GM19452 (cell line): Measurements from ENCODE around the gene LMAN2.

ENCODE experiments used
- ATAC-seq: cut with Tn5 transposase; IDR thresholded peaks from one replicate; pipeline ENCODE4 v1.9.1; 2021; ENCODE audit not compliant: unreplicated experiment

The LMAN2 gene

DNA sequence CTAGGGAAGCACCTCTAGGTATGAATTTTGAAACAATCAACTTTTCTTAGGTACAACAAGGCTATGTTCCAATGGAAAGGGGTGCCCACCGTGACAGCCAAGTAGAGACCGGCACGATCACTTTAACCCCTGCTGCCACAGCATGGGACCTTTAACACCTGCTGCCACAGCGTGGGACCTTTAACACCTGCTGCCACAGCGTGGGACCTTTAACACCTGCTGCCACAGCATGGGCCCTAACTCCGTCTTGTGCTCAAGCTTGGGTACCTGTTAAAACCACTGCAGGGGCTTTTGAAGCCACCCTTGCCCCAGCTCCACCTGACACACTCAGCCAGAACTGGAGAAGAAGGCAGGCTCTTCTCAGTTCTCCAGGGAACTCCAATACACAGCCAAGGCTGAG, 21.6 kb downstream of the LMAN2 start:
- no peak for ATAC-seq

DNA sequence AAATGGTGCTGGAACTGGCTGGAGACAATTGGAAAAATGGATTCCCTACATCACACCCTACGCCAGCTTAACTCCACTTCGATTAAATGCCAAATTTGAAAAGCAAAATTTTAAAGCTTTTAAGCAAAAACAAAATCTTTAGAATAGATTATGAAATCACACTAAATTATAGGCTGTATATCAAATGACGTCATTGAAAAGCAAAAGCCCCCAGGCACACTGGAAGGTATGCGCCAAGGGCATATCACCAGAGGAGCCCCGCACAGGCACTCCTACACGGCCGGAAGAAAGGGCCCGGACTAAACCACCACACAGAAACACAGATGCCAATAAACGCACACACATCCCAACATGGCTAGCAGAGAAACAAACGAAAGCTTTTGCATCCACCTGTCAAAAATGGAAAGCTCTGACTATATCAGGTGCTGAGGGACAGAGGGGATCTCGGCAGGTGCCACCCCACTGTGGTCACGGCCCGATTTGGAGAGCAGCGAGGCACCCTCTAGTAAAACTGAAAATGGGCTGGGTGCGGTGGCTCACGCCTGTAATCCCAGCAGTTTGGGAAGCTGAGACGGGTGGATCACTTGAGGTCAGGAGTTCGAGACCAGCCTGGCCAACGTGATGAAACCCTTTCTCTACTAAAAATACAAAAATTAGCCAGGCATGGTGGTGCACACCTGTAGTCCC, 22.8 kb downstream of the LMAN2 start:
- ATAC-seq = no peak

DNA sequence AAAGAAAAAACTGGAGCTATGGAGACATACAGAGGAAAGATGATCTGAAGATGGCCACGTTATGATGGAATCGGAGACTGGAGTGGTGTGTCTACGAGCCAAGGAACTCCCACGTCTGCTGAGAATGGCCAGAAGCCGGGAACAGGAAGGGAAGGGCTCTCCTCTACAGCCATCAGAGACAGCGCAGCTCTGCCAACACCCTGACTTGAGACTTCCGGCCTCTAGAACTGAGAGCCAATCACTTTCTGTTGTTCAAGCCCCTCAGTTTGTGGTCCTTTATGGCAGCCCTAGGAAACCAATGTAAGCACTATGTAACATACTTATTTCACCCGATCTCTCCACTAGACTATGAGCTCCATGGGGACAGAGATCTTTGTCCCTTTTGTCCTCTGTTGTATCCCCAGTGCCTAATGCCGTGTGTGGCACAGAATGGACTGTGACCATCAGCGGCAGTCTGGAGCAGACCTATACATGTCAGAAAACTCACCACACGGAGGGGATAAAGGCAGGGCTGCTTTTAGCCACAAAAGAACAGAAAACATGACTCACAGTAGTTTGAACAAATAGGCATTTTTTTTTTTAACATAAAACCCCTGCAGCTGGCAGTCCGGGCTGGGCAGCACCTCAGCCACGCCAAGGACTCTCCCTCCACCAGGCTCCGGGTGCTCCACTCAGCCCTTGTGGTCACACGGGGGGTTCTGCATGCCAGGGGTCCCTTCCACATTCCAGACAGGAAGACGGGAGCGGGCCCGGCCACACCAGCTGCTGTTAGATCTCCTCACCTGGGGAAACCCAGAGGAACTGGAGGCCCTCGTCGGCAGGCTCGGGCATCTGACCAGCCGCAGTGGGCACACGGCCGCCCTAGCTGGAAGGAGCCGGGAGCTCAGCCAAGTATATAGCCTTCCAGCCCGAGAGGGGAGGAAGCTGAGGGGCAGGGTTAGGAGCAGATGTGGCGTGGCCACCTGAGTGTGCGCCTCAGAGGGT, 23.6 kb downstream of the LMAN2 start:
- ATAC-seq = no peak

DNA sequence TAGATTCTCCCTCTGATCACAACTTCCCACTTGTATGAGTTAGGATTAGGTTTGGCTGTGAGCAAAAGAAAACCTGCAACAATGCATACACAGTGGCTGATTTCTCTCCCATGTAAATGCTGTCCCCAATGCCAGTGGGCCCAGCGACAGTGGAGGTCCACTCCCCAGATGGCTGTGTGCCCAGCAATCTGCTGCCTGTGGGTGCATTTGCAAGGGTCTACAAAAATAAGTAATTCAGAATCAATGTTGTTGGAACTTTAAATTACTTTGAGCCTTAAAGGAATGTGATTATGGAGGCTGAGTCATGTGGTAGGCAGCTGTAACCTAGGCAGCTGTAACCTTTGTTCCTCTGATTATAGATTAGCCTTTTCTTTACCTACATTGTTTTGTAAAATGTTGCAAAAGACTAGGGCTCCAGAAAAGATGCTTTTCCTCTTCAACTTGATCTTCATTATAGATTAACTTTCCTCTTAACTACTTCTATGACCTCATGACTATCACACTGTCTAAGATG, 25.5 kb downstream of the LMAN2 start:
- no peak for ATAC-seq

DNA sequence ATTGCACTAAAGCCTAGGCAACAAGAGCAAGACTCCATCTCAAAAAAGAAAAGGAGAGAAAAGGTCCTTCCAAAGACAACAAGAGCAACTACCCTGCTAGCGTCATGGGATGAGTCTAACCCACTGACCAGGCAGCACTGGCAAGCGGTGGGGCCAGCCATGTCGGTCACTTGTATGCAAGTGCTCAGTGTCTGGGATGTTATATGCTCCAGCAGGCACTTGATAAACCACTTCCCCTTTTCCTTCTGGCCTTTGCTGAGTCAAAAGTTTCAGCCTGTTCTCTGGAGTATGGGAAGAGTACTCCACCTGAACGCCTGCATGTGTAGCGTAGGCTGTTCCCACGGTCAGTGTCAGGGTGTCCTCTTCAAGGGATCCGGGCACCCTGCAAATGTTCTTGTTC, 30.6 kb downstream of the LMAN2 start:
- ATAC-seq = no peak

DNA sequence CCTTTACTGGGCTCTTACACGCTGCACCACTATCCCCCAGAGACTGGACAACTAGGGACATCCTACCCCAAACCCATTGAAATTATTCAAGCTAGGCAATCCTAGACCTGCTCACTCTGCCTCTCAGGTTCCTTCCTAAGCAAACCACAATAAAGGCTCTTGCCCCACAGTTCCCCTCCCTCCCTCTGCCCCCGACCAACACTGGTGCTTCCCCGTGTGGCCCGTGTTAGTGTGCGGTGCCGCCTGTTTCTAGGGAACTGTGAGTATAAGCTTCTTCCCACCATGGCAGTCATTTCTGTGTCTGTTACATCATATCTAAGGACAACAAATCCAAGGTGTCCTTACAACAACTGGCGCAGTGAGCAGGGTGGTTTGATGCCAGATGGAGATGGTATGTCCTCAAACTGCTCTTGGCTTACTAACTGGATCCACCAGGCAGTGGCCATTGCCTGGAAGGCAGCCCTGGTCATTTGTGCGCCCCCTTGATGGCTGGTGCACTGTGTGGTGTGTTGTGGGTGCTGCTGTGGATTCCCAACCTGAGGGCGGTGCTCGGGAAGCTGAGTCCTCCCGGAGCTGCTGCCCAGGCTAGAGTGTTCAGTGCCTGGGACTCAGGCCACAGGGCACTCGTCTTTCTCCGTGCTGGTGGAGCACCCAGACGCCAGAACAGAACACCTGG, 31.4 kb downstream of the LMAN2 start:
- no peak for ATAC-seq

DNA sequence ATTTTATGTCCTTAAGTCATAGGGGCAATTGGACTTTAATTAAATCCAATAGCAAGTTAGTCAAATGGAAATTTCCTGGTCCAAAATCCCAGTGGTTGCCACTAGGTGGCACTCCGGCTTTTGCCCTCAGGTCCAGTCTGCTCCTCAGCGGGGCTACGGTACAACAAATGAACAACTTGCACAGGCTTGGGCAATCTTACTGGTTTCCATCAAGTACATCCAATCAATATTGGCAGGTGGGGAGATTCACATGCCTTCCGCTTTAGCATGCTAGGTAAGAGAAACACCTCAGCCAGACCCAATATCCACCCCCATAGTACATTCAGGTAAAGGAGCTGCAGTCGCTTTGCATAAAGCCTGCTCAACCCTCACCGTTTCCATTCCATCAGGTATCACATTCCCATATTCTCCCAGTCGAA, 33.5 kb downstream of the LMAN2 start:
- ATAC-seq = no peak

DNA sequence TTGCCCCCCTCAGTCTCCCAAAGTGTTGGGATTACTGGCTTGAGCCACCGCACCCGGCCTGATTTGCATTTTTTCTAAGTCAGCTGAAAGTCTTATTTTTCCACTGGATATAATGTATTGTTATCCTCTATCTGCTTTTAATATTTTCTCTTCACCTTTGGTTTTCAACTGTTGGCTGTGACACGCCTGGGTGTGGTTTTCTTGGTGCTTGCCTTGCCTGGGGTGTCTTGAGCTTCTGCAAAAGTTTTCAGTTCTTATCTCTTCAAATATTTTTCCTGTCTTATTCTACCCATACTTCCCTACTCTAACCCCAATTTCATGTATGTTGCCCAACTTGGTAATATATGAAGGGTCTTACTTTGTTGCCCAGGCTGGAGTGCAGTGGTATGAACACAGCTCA, 35.5 kb downstream of the LMAN2 start:
- no peak for ATAC-seq

DNA sequence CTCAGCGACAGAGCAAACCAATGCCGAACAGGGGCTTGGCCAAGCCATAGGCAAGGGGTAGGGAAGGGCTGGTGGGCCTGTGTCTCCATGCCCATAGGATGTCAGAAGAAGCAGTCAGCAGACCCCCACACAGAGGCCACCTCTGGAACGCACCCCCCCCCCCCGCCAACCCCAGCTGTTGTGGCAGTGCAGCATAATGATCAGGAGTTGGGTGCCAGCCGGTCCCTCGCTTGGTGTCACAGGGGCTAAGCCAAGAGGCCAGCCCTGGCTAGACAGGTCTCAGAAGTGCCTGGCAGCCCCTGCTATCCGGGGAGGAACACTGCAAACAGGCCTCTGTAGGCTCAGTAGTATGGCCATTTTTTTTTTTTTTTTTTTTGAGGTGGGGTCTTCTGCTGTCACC, 36.1 kb downstream of the LMAN2 start:
- no peak for ATAC-seq

DNA sequence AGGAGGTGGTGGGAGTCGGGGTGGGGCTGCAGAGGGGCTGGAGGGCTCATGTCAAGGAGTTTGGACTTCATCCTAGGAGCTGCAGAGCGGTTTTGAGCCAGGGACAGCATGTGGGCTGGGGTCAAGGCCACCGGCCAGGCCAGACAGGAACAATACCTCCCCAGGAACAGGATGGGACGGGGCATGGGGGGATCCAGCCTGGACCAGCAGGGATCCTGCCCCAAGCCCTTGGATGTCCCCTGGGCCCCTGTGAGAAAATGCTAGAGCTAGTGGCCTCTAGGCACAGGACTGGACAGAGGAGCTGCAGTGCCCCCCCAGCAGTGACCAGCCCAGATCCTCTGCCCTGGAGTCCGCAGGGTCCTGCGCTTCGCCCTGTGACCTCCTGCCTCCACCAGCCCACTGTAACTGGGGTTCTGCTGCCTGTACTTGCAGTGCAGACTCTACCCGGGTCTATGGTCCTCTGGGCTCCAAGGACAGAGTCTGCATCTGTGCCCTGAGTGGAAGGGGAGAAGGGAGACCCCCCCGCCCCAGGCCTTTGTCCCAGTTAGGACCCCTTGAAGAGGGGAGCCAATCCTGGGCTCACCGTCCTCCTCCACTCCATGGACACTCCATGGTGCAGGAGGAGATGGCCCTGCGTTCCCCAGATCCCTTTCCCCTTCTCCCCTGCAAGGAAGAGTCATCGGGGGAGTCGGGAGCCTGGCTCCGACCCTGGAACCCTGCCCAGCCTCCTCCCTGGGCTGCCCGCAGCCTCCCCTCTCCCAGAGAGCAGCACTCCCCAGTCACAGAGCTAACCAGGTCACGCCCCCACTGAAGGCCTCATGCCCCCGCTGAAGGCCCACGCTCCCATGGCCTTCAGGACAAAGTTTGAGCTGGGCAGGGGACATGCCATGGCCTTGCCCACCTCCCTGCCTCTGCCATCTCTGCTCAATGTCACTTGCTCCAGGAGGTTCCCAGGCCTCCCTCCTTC, 36.8 kb downstream of the LMAN2 start:
- ATAC-seq = no peak

DNA sequence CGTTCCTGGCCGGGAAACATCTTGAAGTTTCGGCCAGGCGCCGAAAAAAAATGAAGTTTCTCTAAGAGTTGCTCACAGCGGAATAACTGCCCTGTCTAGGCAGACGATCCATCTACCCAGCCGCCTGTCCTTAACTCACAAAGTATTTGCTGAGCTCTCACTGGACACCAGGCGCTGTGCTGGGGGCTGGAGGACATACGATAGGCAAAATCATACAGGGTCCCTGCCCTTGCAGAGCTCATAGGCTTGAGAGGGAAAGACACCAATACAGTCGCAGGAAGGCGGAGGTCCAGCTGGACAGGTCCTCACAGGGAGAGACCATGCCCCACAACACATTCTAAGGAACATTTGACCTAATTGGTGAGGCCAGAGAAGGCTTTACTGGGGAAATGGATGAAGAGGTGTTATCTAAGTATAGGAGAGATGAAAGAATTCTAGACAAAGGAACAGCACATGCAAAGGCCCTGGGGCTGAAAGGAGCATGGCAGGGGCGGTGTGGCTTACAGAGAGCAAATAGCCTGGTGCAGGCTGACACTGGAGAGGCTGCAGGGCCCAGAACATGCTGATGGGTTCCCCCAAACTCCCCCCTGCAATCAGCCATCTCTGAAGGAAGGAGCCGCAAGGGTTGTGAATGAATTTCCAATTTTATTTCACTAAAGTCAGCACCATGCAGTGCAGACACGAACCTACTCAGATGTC, 37.8 kb downstream of the LMAN2 start:
- ATAC-seq = no peak

DNA sequence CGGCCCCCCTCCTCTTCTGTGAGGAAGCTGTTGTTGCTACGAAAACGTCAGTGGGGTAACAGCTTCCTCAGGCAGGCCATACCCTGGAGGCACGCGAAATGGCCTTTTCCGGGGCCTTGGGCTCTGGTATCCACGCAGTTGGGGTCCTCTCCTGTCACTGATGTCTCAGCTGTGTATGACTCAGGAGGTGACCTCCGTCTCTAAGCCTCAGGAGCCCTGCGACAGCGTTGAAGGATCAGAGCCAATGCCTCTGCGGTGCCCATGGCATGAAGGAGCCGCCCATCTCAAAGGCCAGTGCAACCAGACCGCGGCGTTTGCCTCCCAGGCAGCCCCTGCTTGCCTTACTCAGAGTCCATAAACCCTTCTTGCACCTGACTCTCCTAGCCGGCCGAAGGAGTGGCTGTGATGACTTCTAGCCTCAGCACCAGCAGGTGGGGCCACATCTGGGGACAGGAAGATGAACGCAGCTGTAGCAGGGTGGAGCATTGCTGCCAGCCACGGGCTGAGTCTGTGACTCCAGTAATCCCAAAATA, 38.8 kb downstream of the LMAN2 start:
- ATAC-seq = peak; percentile 24

DNA sequence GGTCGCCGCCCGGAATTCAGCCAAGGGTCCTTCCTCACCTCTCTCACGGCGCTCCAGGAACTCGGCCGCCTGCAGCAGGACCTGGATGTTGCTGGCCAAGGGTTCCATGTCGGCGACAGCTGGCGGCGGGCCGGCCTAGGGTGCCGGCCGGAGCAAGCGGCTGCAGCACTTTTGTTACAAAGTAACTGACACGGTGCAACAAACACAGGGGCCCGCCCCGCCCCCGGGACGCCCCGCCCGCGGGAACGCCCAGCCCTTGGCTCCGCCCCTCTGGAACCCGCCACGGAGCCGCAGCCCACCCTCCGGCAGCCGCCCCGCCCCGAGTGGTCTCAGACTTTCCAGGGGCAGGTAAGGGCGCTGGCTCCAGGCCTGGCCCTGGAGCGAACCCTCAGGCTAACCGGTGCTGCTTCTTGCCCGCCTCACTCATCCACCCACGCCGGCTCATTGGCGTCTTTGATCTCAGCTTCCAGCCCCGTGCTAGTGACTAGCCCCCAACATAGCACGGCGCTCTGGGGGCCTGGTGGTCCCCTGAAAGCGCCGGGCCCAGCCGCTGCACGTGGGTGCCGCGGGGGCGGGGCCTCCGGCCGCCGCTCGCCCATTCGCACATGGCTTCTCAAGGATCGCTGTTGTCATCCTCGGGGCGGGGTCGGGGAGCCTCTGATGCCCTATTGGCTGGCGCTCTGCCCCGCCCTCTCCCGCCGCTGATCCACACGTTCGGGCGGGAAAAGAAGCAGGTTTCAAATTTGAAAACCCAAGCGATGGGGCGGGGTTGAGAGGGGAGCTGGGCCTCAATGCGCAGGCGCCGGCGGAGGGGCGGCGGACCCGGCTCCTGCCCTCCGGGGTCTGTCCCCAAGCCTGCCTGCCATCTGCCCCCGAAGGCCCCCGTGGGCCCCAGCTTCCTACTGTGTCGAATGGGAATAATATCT, 39.5 kb downstream of the LMAN2 start, which contains the start of gene MXD3:
MXD3 (minus strand) TSS at position 176 of the 926 bp plus-strand sequence; CDS start at position 108, 68 bp downstream.
- peak; percentile 79 for ATAC-seq

DNA sequence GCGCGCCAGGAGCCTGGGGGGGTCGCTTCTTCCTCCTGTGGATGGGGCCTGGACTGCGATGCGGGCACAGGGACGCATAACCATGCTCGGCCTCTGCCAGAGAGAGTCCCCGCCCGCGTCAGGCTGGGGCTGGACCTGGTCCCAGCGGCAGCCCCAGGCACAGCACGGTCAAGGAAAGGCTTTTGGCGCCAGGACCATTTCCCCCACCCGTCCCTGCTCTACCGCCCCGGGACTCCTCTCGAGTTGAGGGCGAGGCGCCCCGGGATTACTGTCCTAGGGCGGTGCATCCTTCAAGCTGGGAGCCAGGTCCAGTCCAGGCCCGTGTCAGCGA, 40.1 kb downstream of the LMAN2 start:
- peak; percentile 1 for ATAC-seq

DNA sequence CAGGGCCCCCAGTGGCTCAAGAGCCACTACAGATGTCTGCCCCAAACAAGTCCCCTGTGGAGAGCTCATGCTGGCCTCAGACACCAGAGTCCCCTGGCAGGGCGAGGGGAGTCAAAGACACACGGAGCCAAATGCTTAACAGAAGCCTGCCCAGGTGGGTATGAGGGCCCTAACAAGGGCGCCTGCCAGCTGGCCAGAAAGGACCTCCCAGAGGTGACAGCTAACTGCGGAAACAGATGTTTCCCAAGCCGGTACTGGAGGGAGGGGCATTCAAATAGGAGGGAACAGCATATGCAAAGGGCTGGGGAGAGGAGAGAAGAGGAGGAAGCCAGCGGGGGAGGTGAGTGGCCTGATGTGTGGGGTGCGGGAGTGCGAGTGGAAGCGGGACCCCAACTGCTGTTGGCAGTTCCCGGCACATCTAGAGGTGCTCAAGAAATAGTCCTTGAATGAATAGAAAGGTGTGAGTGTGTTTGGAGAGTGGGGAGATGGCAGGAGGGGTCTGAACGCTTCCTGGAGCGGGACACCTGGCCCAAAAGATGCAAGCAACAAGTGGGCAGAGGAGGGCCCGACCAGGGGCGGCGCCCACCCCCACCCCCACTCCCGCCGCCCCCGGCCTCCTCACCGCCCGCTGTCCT, 40.6 kb downstream of the LMAN2 start:
- ATAC-seq = no peak

DNA sequence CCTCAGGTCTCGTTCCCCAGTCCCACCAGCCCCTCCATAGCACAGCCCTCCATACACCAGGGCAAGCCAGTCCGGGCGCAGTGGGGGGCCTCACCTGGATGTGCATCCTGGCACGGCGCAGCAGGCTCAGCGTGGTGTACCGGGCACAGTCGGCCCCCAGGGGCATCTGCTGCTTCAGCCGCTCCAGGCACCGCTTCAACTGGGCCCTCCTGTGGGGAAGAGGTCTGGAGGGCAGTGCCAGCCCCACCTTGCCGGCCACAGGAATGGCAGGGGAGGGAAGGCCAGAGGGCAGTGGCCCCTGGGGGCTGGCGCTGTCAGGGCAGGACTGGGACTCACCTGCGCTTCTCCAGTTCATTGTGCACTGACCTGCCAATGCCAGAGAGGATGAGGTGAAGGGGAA, 41.1 kb downstream of the LMAN2 start:
- no peak for ATAC-seq

DNA sequence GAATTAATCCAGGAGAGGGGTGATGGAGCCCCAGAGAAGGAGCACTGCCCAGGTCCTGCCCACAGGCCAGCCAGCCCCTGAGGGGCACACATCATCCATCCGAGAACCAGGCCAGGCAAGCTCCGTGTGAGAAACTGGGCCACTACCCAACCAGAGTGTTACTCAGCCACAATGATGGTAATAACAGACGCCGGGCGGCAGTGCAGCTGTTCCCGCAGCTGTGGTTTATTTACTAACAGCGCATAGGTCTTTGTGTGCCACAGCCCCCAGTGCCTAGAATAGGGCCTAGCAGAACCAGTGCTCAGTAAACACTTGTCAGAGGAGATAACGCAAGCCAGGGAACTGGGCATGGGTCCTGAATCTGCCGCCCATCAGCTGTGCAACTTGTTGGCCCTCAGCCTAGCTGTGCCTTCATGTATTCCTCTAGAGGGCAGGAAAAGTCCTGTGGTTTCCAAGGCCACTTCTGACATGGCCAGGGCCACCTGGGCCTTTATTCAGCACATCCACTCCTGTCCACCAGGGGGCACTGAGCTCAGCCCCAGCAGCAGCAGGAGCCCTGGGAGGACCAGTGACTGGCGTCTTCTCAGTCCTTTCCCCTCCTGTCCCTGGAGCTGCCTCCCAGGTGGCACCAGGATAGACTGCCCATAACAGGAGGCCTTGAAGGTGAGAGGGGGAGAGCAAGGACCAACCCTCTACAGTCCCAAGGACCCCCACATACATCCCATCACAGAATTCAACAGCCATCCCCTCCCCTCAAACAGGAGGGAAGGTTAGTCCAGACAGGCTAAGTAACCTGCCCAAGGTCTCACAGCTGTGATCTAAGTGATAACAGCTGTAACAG, 41.9 kb downstream of the LMAN2 start:
- no peak for ATAC-seq
